ENCODE data around the gene IFT88. TPM values are rescaled to one million over a fixed set of nuclear protein-coding genes. Genes with fewer than 3 reads are reported as not detected.

The IFT88 gene
- total and polyA plus RNA-seq, 4 donors, result 7.1 to 18.7 (median 10.5) TPM

- WGBS, result 94% methylated on average over 6 of the region's 6 CpGs
- DNase-seq (ENCODE audit: low spot score), result no peak
- no peaks in the 10 kb centered on the region for H3K27me3 ChIP-seq (ENCODE audit: control insufficient read depth in 4 of 4, insufficient read depth in 4 of 4, low read length in 3 of 4)
- H3K4me3 ChIP-seq (ENCODE audit: low read depth in 1 of 3, low read length in 3 of 3), result no peak overlapping the region
- TF ChIP-seq, protein P1, sequence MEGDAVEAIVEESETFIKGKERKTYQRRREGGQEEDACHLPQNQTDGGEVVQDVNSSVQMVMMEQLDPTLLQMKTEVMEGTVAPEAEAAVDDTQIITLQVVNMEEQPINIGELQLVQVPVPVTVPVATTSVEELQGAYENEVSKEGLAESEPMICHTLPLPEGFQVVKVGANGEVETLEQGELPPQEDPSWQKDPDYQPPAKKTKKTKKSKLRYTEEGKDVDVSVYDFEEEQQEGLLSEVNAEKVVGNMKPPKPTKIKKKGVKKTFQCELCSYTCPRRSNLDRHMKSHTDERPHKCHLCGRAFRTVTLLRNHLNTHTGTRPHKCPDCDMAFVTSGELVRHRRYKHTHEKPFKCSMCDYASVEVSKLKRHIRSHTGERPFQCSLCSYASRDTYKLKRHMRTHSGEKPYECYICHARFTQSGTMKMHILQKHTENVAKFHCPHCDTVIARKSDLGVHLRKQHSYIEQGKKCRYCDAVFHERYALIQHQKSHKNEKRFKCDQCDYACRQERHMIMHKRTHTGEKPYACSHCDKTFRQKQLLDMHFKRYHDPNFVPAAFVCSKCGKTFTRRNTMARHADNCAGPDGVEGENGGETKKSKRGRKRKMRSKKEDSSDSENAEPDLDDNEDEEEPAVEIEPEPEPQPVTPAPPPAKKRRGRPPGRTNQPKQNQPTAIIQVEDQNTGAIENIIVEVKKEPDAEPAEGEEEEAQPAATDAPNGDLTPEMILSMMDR (IDR thresholded peaks at IDR 0.05; ENCODE audit: low read depth, low read length, missing input control), result no peak
- TF ChIP-seq FOXA1 (IDR thresholded peaks at IDR 0.05) (no peak), ZBTB33 (IDR thresholded peaks at IDR 0.05) (no peak), GABPA (IDR thresholded peaks at IDR 0.05 in 1 of 2, conservative IDR thresholded peaks at IDR 0.05 in 1 of 2) (no peak), NR2F2 (IDR thresholded peaks at IDR 0.05) (no peak)
- H3K36me3 ChIP-seq (ENCODE audit: control insufficient read depth in 4 of 4, insufficient read depth in 3 of 4, low read depth in 1 of 4, low read length in 3 of 4), result peaks cover 6 to 28% (median 15%) of the 10 kb centered on the region in 4 donors
- H3K9me3 ChIP-seq (ENCODE audit: control insufficient read depth in 4 of 4, low read length in 3 of 4), result no peaks in the 10 kb centered on the region
- H3K9ac ChIP-seq (ENCODE audit: low read depth in 1 of 2, low read length in 2 of 2), result no peak overlapping the region
- no peaks in the 10 kb centered on the region for H3K4me1 ChIP-seq (ENCODE audit: control insufficient read depth in 4 of 4, insufficient read depth in 4 of 4, low read length in 3 of 4)
- H3K27ac ChIP-seq (ENCODE audit: low read depth in 1 of 2, low read length in 2 of 2), result no peak overlapping the region
Observed at GRCh38 chr13:20609145-20609544, 42.2 kb downstream of the IFT88 start.

GRCh38 chr13:20610006-20610405, 43.0 kb downstream of the IFT88 start:
- H3K4me1 ChIP-seq (ENCODE audit: control insufficient read depth in 4 of 4, insufficient read depth in 4 of 4, low read length in 3 of 4), result no peaks in the 10 kb centered on the region
- no peak overlapping the region for H3K27ac ChIP-seq (ENCODE audit: low read depth in 1 of 2, low read length in 2 of 2)
- H3K9me3 ChIP-seq (ENCODE audit: control insufficient read depth in 4 of 4, low read length in 3 of 4), result no peaks in the 10 kb centered on the region
- H3K27me3 ChIP-seq (ENCODE audit: control insufficient read depth in 4 of 4, insufficient read depth in 4 of 4, low read length in 3 of 4), result no peaks in the 10 kb centered on the region
- no peak overlapping the region for H3K4me3 ChIP-seq (ENCODE audit: low read depth in 1 of 3, low read length in 3 of 3)
- DNase-seq (ENCODE audit: low spot score), result no peak
- WGBS, result 83% methylated on average over 4 of the region's 4 CpGs
- TF ChIP-seq REST (IDR thresholded peaks at IDR 0.05), result no peak
- TF ChIP-seq MAX (IDR thresholded peaks at IDR 0.05), result no peak
- TF ChIP-seq FOXA1 (IDR thresholded peaks at IDR 0.05), result no peak
- no peak for TF ChIP-seq ZBTB33 (IDR thresholded peaks at IDR 0.05)
- no peak for TF ChIP-seq HNF4A (conservative IDR thresholded peaks at IDR 0.05)
- TF ChIP-seq RAD21 (IDR thresholded peaks at IDR 0.05), result no peak
- TF ChIP-seq TAF1 (conservative IDR thresholded peaks at IDR 0.05), result no peak
- no peak for TF ChIP-seq ATF3 (IDR thresholded peaks at IDR 0.05)
- TF ChIP-seq YY1 (IDR thresholded peaks at IDR 0.05), result no peak
- no peak for TF ChIP-seq GABPA (IDR thresholded peaks at IDR 0.05 in 1 of 2, conservative IDR thresholded peaks at IDR 0.05 in 1 of 2)
- no peak for TF ChIP-seq FOXA2 (IDR thresholded peaks at IDR 0.05)
- TF ChIP-seq SP1 (IDR thresholded peaks at IDR 0.05), result no peak
- TF ChIP-seq, protein P1 (IDR thresholded peaks at IDR 0.05; ENCODE audit: low read depth, low read length, missing input control), result no peak
- TF ChIP-seq NR2F2 (IDR thresholded peaks at IDR 0.05), result no peak
- no peak for TF ChIP-seq RXRA (IDR thresholded peaks at IDR 0.05)
- TF ChIP-seq EGR1 (IDR thresholded peaks at IDR 0.05; ENCODE audit: low read depth in 2 of 2), result no peak
- TF ChIP-seq HNF4G (IDR thresholded peaks at IDR 0.05), result no peak
- H3K9ac ChIP-seq (ENCODE audit: low read depth in 1 of 2, low read length in 2 of 2), result no peak overlapping the region
- peaks cover 6 to 28% (median 15%) of the 10 kb centered on the region in 4 donors for H3K36me3 ChIP-seq (ENCODE audit: control insufficient read depth in 4 of 4, insufficient read depth in 3 of 4, low read depth in 1 of 4, low read length in 3 of 4)

All from liver (tissue), 9 donors.